Measurements from ENCODE around the gene PDE9A.

PDE9A gene

GRCh38 chr21:42669041-42669440 lies 15.6 kb downstream of the PDE9A start:
- no peaks in the 10 kb centered on the region for H3K27me3 ChIP-seq (ENCODE audit: insufficient read depth, low read length)
- no peak overlapping the region for H3K4me3 ChIP-seq (ENCODE audit: low read length)
- no peaks in the 10 kb centered on the region for H3K9me3 ChIP-seq (ENCODE audit: low read length)
- no peak overlapping the region for H2AFZ ChIP-seq (ENCODE audit: low read depth, low read length)
- peaks cover 48% of the 10 kb centered on the region for H3K4me1 ChIP-seq (ENCODE audit: insufficient read depth, low read length)
- peaks cover 3% of the 10 kb centered on the region for H3K36me3 ChIP-seq (ENCODE audit: insufficient read depth, low read length)

DNA sequence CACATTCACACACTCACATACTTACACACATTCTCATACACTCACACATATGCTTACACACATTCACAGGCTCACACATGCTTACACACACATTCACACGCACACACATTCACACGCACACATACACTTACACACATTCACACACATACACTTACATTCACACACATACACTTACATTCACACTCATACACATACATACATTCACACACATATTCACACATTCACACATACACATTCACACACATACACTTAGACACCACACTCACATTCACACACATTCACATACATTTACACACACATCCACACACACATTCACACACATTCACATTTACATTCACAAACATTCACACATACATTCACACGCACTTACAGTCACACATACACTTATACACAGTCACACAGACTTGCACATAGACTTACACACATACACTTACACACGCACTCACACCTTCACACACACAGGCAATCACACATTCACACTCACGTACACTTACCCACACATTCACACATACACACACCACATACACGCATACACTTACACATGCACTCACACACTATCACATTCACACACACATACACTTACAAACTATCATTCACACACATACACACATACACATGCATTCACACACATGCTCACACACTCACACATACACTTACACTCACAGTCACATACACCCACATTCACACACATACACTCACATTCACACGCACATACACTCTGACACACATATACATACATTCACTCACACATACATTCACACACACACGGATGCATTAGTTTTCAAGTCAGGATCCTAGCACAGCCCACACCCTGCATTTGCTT lies 16.8 kb downstream of the PDE9A start:
- Histone ChIP-seq H3K27me3 (ENCODE audit: insufficient read depth, low read length) (no peaks in the 10 kb centered on the region), H3K4me1 (ENCODE audit: insufficient read depth, low read length) (peaks cover 58% of the 10 kb centered on the region), H3K9me3 (ENCODE audit: low read length) (no peaks in the 10 kb centered on the region), H2AFZ (ENCODE audit: low read depth, low read length) (no peak overlapping the region), H3K4me3 (ENCODE audit: low read length) (no peak overlapping the region), H3K36me3 (ENCODE audit: insufficient read depth, low read length) (peaks cover 3% of the 10 kb centered on the region)

- H3K36me3 ChIP-seq (ENCODE audit: insufficient read depth, low read length) = peaks cover 3% of the 10 kb centered on the region
- H2AFZ ChIP-seq (ENCODE audit: low read depth, low read length) = no peak overlapping the region
- no peak overlapping the region for H3K4me3 ChIP-seq (ENCODE audit: low read length)
- no peaks in the 10 kb centered on the region for H3K27me3 ChIP-seq (ENCODE audit: insufficient read depth, low read length)
- H3K4me1 ChIP-seq (ENCODE audit: insufficient read depth, low read length) = peaks cover 58% of the 10 kb centered on the region
- no peaks in the 10 kb centered on the region for H3K9me3 ChIP-seq (ENCODE audit: low read length)
Measured at GRCh38 chr21:42670884-42671283, 17.5 kb downstream of the PDE9A start.

- Histone ChIP-seq H3K9me3 (ENCODE audit: low read length) (no peaks in the 10 kb centered on the region), H2AFZ (ENCODE audit: low read depth, low read length) (no peak overlapping the region), H3K4me3 (ENCODE audit: low read length) (no peak overlapping the region), H3K4me1 (ENCODE audit: insufficient read depth, low read length) (peaks cover 57% of the 10 kb centered on the region), H3K27me3 (ENCODE audit: insufficient read depth, low read length) (no peaks in the 10 kb centered on the region), H3K36me3 (ENCODE audit: insufficient read depth, low read length) (peaks cover 3% of the 10 kb centered on the region)
Measured at GRCh38 chr21:42671778-42672593, 18.6 kb downstream of the PDE9A start.

DNA sequence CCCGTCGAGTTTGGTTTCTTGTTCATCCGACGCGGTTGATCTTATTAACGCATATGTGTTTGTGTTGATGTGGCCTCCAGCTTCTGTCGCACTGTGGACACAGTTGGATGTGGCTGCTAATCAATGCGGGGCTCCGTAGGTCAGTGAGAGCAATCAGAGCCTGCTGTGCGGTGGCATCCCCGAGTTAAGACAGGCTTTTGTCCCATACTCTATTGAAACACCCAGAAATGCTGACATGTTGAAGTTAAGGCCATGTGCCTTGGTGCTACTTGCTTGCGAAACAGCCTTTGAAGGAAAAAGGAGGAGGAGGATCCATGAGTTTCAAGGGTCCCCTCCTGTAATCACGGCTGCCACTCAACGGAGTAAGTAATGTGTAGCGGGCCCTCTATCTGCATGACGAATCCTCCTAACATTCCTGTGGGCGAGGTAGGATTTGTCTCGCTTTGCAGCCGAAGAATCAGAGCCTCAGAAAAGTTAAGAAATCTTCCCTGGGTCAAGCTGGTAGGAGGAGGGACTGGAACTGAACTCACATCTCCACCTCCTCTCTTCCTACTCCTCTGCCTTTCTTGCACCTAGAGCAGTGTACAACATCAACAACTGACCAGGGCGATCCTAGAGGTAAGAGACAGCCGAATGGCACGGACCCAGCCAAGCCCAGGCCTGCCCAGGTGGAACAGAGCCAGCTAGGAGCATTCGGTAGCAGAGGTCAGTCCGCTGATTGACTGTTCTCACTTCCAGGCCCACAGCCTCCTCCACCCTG lies 19.5 kb downstream of the PDE9A start:
- Histone ChIP-seq H3K36me3 (ENCODE audit: insufficient read depth, low read length) (peaks cover 3% of the 10 kb centered on the region), H3K4me1 (ENCODE audit: insufficient read depth, low read length) (peaks cover 48% of the 10 kb centered on the region), H2AFZ (ENCODE audit: low read depth, low read length) (no peak overlapping the region), H3K9me3 (ENCODE audit: low read length) (no peaks in the 10 kb centered on the region), H3K4me3 (ENCODE audit: low read length) (no peak overlapping the region), H3K27me3 (ENCODE audit: insufficient read depth, low read length) (no peaks in the 10 kb centered on the region)

DNA sequence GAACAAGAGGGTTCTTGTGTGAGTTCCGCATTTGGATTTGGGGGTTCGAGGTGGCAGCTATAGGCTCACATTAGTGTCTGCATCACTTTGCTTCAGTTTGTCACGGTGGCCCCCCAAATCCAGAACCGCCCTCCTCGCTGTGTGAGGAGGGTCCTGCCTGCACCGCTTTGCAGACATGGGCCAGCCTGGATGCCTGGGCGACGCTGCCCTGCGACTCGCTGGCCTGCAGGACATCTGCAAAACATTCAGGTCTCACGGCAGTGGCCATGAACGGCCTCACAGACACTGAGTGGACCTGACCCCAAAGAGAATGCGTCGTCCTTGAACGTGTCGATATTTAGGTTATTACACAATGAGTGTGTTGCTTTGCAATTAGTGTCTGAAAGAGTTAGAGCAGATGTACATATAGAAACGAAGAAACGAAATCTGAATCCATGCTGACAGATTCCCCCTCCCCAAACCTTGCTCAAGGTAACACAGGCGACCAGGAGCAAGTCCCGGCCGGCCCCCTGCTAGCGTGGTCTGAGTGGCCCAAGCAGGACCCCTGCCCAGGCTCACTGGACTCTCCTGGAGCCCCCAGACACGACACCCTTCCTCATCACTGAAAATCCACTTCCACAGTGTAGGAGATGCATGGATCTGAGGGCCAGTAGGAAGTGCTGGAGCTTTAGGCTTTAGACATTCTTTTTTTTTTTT lies 20.4 kb downstream of the PDE9A start:
- H3K4me3 ChIP-seq (ENCODE audit: low read length) = no peak overlapping the region
- no peak overlapping the region for H2AFZ ChIP-seq (ENCODE audit: low read depth, low read length)
- peaks cover 3% of the 10 kb centered on the region for H3K9me3 ChIP-seq (ENCODE audit: low read length)
- H3K4me1 ChIP-seq (ENCODE audit: insufficient read depth, low read length) = peaks cover 40% of the 10 kb centered on the region
- no peaks in the 10 kb centered on the region for H3K27me3 ChIP-seq (ENCODE audit: insufficient read depth, low read length)
- peaks cover 3% of the 10 kb centered on the region for H3K36me3 ChIP-seq (ENCODE audit: insufficient read depth, low read length)

DNA sequence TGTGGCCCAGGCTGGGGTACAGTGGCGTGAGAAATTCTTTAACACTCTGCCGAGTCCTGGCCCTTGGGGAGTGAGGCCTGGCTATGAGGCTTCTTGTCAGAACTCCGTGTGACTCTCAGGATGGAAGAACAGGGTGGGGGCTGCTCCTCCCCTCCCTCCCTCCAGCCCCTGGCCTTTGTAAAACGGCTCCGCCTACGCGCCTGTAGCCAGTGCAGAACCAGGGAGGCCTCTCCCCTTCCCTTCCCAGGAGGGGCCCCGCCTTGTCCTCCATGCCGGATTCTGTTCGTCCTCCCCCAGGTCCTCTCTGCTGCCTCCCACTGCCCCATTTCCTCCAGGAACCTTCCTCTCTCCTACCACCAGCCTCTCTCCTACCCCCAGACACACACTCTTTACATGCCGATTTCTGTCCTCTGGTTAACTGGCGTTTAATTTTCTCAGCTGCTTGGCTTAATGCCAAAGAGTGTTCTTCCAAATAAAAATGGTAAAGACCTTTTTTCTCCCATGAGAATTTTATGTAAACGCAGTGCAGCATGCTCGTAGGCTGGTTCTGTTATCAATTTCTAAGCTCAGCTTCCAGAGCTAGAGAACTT lies 21.0 kb downstream of the PDE9A start:
- no peak overlapping the region for H3K4me3 ChIP-seq (ENCODE audit: low read length)
- no peaks in the 10 kb centered on the region for H3K27me3 ChIP-seq (ENCODE audit: insufficient read depth, low read length)
- peaks cover 37% of the 10 kb centered on the region for H3K4me1 ChIP-seq (ENCODE audit: insufficient read depth, low read length)
- H3K36me3 ChIP-seq (ENCODE audit: insufficient read depth, low read length) = peaks cover 3% of the 10 kb centered on the region
- peaks cover 3% of the 10 kb centered on the region for H3K9me3 ChIP-seq (ENCODE audit: low read length)
- no peak overlapping the region for H2AFZ ChIP-seq (ENCODE audit: low read depth, low read length)

- H3K4me1 ChIP-seq (ENCODE audit: insufficient read depth, low read length) = peaks cover 37% of the 10 kb centered on the region
- H2AFZ ChIP-seq (ENCODE audit: low read depth, low read length) = no peak overlapping the region
- H3K4me3 ChIP-seq (ENCODE audit: low read length) = no peak overlapping the region
- H3K9me3 ChIP-seq (ENCODE audit: low read length) = peaks cover 3% of the 10 kb centered on the region
- H3K36me3 ChIP-seq (ENCODE audit: insufficient read depth, low read length) = peaks cover under 1% of the 10 kb centered on the region
- H3K27me3 ChIP-seq (ENCODE audit: insufficient read depth, low read length) = no peaks in the 10 kb centered on the region
Measured at GRCh38 chr21:42675403-42675802, 22.0 kb downstream of the PDE9A start.

DNA sequence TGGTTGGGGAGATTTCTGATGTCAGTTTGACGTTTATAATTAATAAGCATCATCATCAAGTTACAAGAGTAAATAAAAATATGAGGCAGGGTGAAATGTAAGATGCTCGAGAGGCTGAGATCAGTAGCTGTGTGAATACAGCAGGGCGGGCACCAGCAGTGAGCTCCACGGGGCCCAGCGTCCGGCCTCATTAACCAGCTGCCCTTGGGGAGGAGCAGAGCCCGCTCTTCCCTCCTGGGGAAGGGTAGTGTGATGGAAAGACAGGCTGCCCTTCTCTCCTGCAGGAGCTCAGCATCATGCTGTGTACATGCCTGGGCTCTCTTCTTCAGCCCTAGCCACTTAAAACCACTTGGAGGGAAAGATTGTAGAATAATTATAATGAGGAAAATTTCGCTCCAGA lies 23.4 kb downstream of the PDE9A start:
- Histone ChIP-seq H3K4me3 (ENCODE audit: low read length) (no peak overlapping the region), H3K4me1 (ENCODE audit: insufficient read depth, low read length) (peaks cover 40% of the 10 kb centered on the region), H3K9me3 (ENCODE audit: low read length) (peaks cover 3% of the 10 kb centered on the region), H3K27me3 (ENCODE audit: insufficient read depth, low read length) (no peaks in the 10 kb centered on the region), H2AFZ (ENCODE audit: low read depth, low read length) (no peak overlapping the region), H3K36me3 (ENCODE audit: insufficient read depth, low read length) (no peaks in the 10 kb centered on the region)

- H3K36me3 ChIP-seq (ENCODE audit: insufficient read depth, low read length) = no peaks in the 10 kb centered on the region
- no peaks in the 10 kb centered on the region for H3K27me3 ChIP-seq (ENCODE audit: insufficient read depth, low read length)
- peaks cover 3% of the 10 kb centered on the region for H3K9me3 ChIP-seq (ENCODE audit: low read length)
- no peak overlapping the region for H3K4me3 ChIP-seq (ENCODE audit: low read length)
- H3K4me1 ChIP-seq (ENCODE audit: insufficient read depth, low read length) = peaks cover 32% of the 10 kb centered on the region
- no peak overlapping the region for H2AFZ ChIP-seq (ENCODE audit: low read depth, low read length)
Measured at GRCh38 chr21:42677339-42678321, 24.2 kb downstream of the PDE9A start.

- H3K27me3 ChIP-seq (ENCODE audit: insufficient read depth, low read length) = no peaks in the 10 kb centered on the region
- H2AFZ ChIP-seq (ENCODE audit: low read depth, low read length) = no peak overlapping the region
- H3K4me1 ChIP-seq (ENCODE audit: insufficient read depth, low read length) = peaks cover 21% of the 10 kb centered on the region
- no peaks in the 10 kb centered on the region for H3K36me3 ChIP-seq (ENCODE audit: insufficient read depth, low read length)
- peaks cover 3% of the 10 kb centered on the region for H3K9me3 ChIP-seq (ENCODE audit: low read length)
- H3K4me3 ChIP-seq (ENCODE audit: low read length) = no peak overlapping the region
Measured at GRCh38 chr21:42678618-42679295, 25.3 kb downstream of the PDE9A start.

Measured in neuron (in vitro differentiated cells).